GM18526 (cell line): ENCODE results near the gene BCL11B.

ENCODE experiments used
- POLR2A ChIP-seq: IDR thresholded peaks from 3 replicates; pipeline ENCODE4 v1.6.1; 2011; ENCODE audit not compliant: insufficient read length; ENCODE audit errors: extremely low read depth

Gene BCL11B

GRCh38 chr14:99185436-99186068, 86.4 kb downstream of the BCL11B start:
- no peak for TF ChIP-seq POLR2A

DNA sequence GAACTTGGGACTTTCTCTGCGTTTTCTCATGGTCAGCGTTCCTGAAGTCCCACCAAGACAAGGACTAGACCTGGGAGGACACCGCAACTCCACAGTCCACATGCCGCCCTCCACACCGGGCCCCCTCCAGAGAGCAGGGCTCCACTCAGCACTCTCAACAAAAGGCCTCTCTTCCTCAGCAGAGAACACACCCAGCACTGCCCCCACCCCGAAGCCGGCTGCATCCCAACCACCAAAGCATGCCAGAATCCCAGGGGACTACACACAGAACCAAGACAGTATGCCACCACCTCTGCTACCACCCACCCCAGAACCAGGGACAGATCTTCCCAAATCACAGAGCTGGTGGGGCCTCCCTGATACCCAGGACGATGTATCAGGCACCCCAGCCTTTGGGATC, 88.3 kb downstream of the BCL11B start:
- TF ChIP-seq POLR2A = no peak

DNA sequence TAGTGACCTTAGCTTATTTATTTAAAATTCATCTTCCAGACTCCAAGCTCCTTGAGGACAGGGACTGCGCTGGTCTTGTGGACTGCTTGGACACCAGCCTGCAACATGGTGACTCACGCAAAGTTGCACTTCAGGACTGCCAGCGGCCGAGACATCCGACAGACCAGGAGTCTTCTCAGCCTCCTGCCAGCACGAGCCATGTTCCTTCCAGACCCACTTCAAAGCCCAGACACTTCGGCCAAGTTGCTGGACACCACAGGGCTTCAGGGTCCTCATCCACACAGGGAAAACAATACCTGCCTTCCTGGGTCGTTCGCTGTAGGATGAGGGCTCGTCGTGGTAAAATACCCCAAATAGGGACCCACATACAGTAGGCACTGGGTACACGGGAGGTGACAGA, 88.7 kb downstream of the BCL11B start:
- no peak for TF ChIP-seq POLR2A

- TF ChIP-seq POLR2A = no peak
Observed at GRCh38 chr14:99182548-99183250, 89.3 kb downstream of the BCL11B start.

DNA sequence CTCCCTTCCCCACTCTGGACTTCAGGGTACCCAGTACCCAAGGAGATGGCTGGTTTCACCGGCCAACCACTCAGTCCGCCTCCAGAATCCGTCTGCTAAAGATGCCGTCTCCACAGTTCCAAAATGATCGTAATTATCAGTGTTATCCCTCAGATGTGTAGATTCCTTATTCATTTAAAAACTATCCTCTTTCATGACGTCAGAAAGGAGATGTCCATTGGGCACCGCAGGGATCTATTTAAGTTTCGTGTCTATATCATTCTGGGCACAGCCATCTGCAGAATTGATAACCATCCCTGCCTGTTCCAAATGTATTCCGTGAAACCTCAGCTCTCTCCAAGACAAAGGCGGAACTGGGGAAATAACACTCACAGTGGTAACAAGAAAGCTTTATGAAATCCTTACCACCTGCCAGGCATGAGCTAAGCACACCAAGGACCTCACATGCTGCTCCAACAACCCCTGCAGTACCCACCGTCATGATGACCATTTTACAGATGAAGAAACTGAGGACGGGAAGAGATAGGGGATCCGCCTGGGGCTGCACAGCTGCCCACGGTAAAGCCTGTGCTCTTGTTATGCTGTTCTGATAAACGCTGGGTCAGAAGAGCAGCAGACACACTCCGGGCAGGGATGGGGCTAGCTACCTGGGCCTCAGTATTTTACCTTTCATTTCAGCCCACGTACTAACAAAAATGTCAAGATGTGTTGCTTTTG, 90.0 kb downstream of the BCL11B start:
- no peak for TF ChIP-seq POLR2A

- no peak for TF ChIP-seq POLR2A
Observed at GRCh38 chr14:99181241-99181640, 90.8 kb downstream of the BCL11B start.

GRCh38 chr14:99179946-99180345, 92.1 kb downstream of the BCL11B start:
- TF ChIP-seq POLR2A = no peak

GRCh38 chr14:99179506-99179905, 92.5 kb downstream of the BCL11B start:
- TF ChIP-seq POLR2A = no peak

- no peak for TF ChIP-seq POLR2A
Observed at GRCh38 chr14:99177886-99178835, 93.8 kb downstream of the BCL11B start.

GRCh38 chr14:99177046-99177655, 94.8 kb downstream of the BCL11B start:
- no peak for TF ChIP-seq POLR2A

- TF ChIP-seq POLR2A = no peak
Observed at GRCh38 chr14:99176156-99176945, 95.6 kb downstream of the BCL11B start.

GRCh38 chr14:99175331-99176155, 96.5 kb downstream of the BCL11B start:
- TF ChIP-seq POLR2A = no peak

DNA sequence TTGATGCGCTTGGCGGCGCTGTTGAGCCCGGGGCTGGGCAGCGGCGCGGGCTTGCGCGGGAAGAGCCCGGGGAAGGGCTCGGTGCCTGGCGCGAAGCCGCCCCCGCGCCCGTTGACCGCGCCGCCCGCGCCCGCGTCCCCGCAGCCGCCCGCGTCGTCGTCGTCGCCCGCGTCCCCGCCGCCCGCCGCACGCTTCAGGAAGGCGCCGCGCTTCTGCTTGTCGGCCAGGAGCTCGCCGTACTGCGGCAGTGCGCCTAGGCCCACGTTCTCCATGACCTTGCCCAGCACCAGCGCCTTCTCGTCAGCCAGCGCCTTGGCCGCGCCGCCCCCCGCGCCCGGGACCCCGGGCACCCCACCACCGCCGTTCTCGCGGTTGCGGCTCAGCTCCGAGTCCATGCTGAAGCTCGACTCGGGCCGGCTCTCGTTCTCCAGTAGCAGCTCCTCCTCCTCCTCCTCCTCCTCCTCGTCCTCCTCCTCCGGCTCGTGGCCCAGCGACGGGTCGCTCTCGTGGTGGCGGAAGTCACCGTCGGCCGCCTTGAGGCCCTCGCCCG, 97.2 kb downstream of the BCL11B start:
- no peak for TF ChIP-seq POLR2A
